Measurements from ENCODE around the gene FOXP1.
"Not testable (repeated sequence)": the region's sequence is repeated elsewhere in the genome, so short reads cannot be mapped to it uniquely, and the experiment has no call there.

- TF ChIP-seq CTCF (IDR thresholded peaks at IDR 0.05; ENCODE audit: low read depth, low read length, poor library complexity, severe bottlenecking); EZH2phosphoT487 (IDR thresholded peaks at IDR 0.05; ENCODE audit: borderline replicate concordance, low read length): not testable (repeated sequence)
Measured at GRCh38 chr3:71014616-71015015, 568.9 kb downstream of the FOXP1 start.
